PC-3 (cell line): ENCODE data around the gene SRP14. TPM values are rescaled to one million over a fixed set of nuclear protein-coding genes. Genes with fewer than 3 reads are reported as not detected.

Experiments
- ATAC-seq: fragments of 200-7000 bp; cut with Tn5 transposase; 2 replicates; pipeline ENCODE4 v1.9.1; 2020; ENCODE audit warnings: mild to moderate bottlenecking, moderate library complexity
- BruUV-seq: library from RNA; stranded (reverse); fragments of 400-500 nt; replicated peaks from 2 replicates; lab custom pipeline; 2021; lab: Mats Ljungman, UMichigan
- CTCF ChIA-PET: fragments of 300-600 bp; sonication (Branson Sonifier 250); formaldehyde crosslinking; loops from one replicate; lab custom pipeline; 2022; ENCODE audit warnings: antibody characterized with exemption; lab: Charles Lee
- POLR2A ChIA-PET: fragments of 300-600 bp; sonication (Branson Sonifier 250); formaldehyde crosslinking; loops from one replicate; lab custom pipeline; 2022; ENCODE audit warnings: antibody characterized with exemption; ENCODE audit not compliant: unreplicated experiment; lab: Charles Lee
- DNase-seq: peaks from one replicate; pipeline ENCODE4 v3.0.0-alpha.2; 2015
- H2AFZ ChIP-seq: fragments of 300-600 bp; sonication (generic); 2 replicates; pipeline ENCODE4 v1.6.0; 2016; ENCODE audit warnings: antibody characterized with exemption, low read length
- H3F3A ChIP-seq: fragments of 300-600 bp; sonication (generic); one replicate; pipeline ENCODE4 v1.6.0; 2017; ENCODE audit warnings: antibody characterized with exemption, low read length, control low read depth, mild to moderate bottlenecking; ENCODE audit not compliant: unreplicated experiment
- H3K27ac ChIP-seq: fragments of 300-600 bp; sonication (generic); 2 replicates; pipeline ENCODE4 v1.5.1; 2016; ENCODE audit warnings: mild to moderate bottlenecking, low read length
- H3K27me3 ChIP-seq: fragments of 300-600 bp; sonication (generic); 2 replicates; pipeline ENCODE4 v1.6.1; 2016; ENCODE audit warnings: low read length, mixed read lengths
- H3K36me3 ChIP-seq: fragments of 300-600 bp; sonication (generic); 2 replicates; pipeline ENCODE4 v1.6.1; 2016; ENCODE audit warnings: low read depth, mixed run types, low read length, mixed read lengths
- H3K4me1 ChIP-seq: fragments of 300-600 bp; sonication (generic); 2 replicates; pipeline ENCODE4 v1.5.1; 2016; ENCODE audit warnings: low read length; ENCODE audit not compliant: insufficient read depth
- H3K4me2 ChIP-seq: fragments of 300-600 bp; sonication (generic); 2 replicates; pipeline ENCODE4 v1.6.0; 2016; ENCODE audit warnings: low read length
- H3K4me3 ChIP-seq: fragments of 300-600 bp; sonication (generic); 2 replicates; pipeline ENCODE4 v1.5.1; 2016; ENCODE audit warnings: mild to moderate bottlenecking, low read length, mixed read lengths
- H3K79me2 ChIP-seq: fragments of 300-600 bp; sonication (generic); 2 replicates; pipeline ENCODE4 v1.6.1; 2017; ENCODE audit warnings: low read length, mixed read lengths
- H3K9ac ChIP-seq: fragments of 300-600 bp; sonication (generic); 2 replicates; pipeline ENCODE4 v1.6.0; 2016; ENCODE audit warnings: mild to moderate bottlenecking, low read length
- H3K9me2 ChIP-seq: fragments of 300-600 bp; sonication (generic); replicated peaks from 2 replicates; pipeline ENCODE4 v1.6.1; 2016; ENCODE audit warnings: mixed run types, low read length, mixed read lengths
- H3K9me3 ChIP-seq: fragments of 300-600 bp; sonication (generic); 2 replicates; pipeline ENCODE4 v1.6.1; 2016; ENCODE audit warnings: low read length, mixed read lengths
- H4K20me1 ChIP-seq: fragments of 300-600 bp; sonication (generic); 2 replicates; pipeline ENCODE4 v1.6.1; 2016; ENCODE audit warnings: low read length, mixed read lengths
- CTCF ChIP-seq: fragments of 300-600 bp; sonication (generic); conservative IDR thresholded peaks from 2 replicates; pipeline ENCODE4 v1.5.1; 2017; ENCODE audit warnings: antibody characterized with exemption, low read depth, mild to moderate bottlenecking, low read length
- EZH2 ChIP-seq: fragments of 300-600 bp; sonication (generic); IDR thresholded peaks from one replicate; pipeline ENCODE4 v1.6.1; 2017; ENCODE audit warnings: antibody characterized with exemption, mild to moderate bottlenecking, low read length; ENCODE audit not compliant: unreplicated experiment
- EZH2phosphoT487 ChIP-seq: fragments of 300-600 bp; sonication (generic); IDR thresholded peaks from 2 replicates; pipeline ENCODE4 v1.6.1; 2018; ENCODE audit warnings: mild to moderate bottlenecking, antibody characterized with exemption, low read length, borderline replicate concordance
- intact Hi-C: fragments of 100-400 bp; cut with micrococcal nuclease; formaldehyde crosslinking; loops from 2 replicates; pipeline ENCODE4 v1.9.0; 2023
- total RNA-seq: library from RNA; depleted of rRNA; stranded (reverse); fragments of >200 nt; gene quantifications from 2 replicates; pipeline ENCODE4 v1.2.3, GENCODE V29; 2014

SRP14 gene
- total RNA-seq, 1 experiment from 2014 or later: 362 TPM

- Histone ChIP-seq H3K9me2 (no peaks in the 10 kb centered on the region), H3K36me3 (peaks cover 58% of the 10 kb centered on the region)
Measured at GRCh38 chr15:40006003-40006402, 33.0 kb downstream of the SRP14 start.

GRCh38 chr15:40003116-40003916, 35.7 kb downstream of the SRP14 start:
- CTCF ChIA-PET: interaction anchor here (0.6 kb wide), 1 partner anchor 339 kb away, joined by 3 read pairs; no protein-coding TSS in a partner anchor

More at GRCh38 chr15:40006003-40006402, 33.0 kb downstream of the SRP14 start:
- Histone ChIP-seq H3K4me1 (peaks cover 16% of the 10 kb centered on the region; the same call in 1 of the 2 replicates), H3K4me3 (no peak overlapping the region), H3F3A (no peaks in the 10 kb centered on the region), H3K9me3 (no peaks in the 10 kb centered on the region), H3K9ac (no peak overlapping the region), H3K4me2 (0 out of 2 replicates have a peak overlapping the region, but pooled peaks have one; percentile 23), H3K27me3 (no peaks in the 10 kb centered on the region), H2AFZ (no peak overlapping the region), H3K27ac (no peak overlapping the region), H4K20me1 (no peaks in the 10 kb centered on the region), H3K79me2 (no peaks in the 10 kb centered on the region)
- CTCF ChIA-PET: interaction anchor here (0.5 kb wide), 1 partner anchor 211 kb away, joined by 3 read pairs; no protein-coding TSS in a partner anchor
- BruUV-seq: no TSS peak
- peak; percentile 54 for ATAC-seq
- DNase-seq: peak; percentile 57
- no peak for TF ChIP-seq EZH2phosphoT487
- no peak for TF ChIP-seq CTCF
- POLR2A ChIA-PET: interaction anchor here (0.6 kb wide), 1 partner anchor 101 kb away, joined by 13 read pairs; no protein-coding TSS in a partner anchor
- intact Hi-C loops: no loop called here

More at GRCh38 chr15:40003116-40003916, 35.7 kb downstream of the SRP14 start:
- peak; percentile 27; the same call in 1 of the 2 replicates for ATAC-seq
- Histone ChIP-seq H3K4me1 (peaks cover 16% of the 10 kb centered on the region; the same call in 1 of the 2 replicates), H3K9me2 (no peaks in the 10 kb centered on the region), H3K36me3 (peaks cover 49% of the 10 kb centered on the region), H3K4me3 (no peak overlapping the region), H3F3A (no peaks in the 10 kb centered on the region), H3K27ac (no peak overlapping the region), H3K79me2 (no peaks in the 10 kb centered on the region), H2AFZ (no peak overlapping the region), H3K4me2 (no peak overlapping the region), H3K9me3 (no peaks in the 10 kb centered on the region), H4K20me1 (no peaks in the 10 kb centered on the region), H3K9ac (no peak overlapping the region), H3K27me3 (no peaks in the 10 kb centered on the region)
- intact Hi-C loops: no loop called here
- TF ChIP-seq EZH2phosphoT487 (no peak), EZH2 (no peak), CTCF (no peak)
- BruUV-seq: no TSS peak
- no peak for DNase-seq
- POLR2A ChIA-PET: no interaction called here
